ENCODE data around the gene PTGER4.
"Not testable (repeated sequence)": the region's sequence is repeated elsewhere in the genome, so short reads cannot be mapped to it uniquely, and the experiment has no call there.

The PTGER4 gene

DNA sequence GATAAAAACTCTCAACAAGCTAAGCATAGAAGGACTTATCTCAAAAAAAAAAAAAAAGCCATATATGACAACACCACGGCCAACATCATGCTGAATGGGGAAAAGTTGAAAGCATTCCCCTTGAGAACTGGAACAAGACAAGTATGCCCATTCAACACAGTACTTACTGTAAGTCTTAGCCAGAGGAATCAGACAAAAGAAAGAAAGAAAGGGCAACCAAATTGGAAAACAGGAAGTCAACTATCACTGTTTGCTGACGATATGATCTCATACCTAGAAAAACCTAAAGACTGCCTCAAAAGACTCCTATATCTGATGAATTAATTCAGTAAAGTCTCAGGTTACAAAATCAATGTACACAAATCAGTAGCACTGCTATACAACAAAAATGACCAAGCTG is 24.6 kb upstream of the PTGER4 start:
- DNase-seq (ENCODE audit: low spot score), result no peak
- in situ Hi-C loops (cut with MboI; ENCODE audit: low sequenced_read_pairs, unreplicated experiment), result no loop called here
- TF ChIP-seq, protein P1, sequence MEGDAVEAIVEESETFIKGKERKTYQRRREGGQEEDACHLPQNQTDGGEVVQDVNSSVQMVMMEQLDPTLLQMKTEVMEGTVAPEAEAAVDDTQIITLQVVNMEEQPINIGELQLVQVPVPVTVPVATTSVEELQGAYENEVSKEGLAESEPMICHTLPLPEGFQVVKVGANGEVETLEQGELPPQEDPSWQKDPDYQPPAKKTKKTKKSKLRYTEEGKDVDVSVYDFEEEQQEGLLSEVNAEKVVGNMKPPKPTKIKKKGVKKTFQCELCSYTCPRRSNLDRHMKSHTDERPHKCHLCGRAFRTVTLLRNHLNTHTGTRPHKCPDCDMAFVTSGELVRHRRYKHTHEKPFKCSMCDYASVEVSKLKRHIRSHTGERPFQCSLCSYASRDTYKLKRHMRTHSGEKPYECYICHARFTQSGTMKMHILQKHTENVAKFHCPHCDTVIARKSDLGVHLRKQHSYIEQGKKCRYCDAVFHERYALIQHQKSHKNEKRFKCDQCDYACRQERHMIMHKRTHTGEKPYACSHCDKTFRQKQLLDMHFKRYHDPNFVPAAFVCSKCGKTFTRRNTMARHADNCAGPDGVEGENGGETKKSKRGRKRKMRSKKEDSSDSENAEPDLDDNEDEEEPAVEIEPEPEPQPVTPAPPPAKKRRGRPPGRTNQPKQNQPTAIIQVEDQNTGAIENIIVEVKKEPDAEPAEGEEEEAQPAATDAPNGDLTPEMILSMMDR (IDR thresholded peaks at IDR 0.05; ENCODE audit: borderline replicate concordance, control extremely low read depth, extremely low read depth, insufficient read depth, missing control alignments), result no peak

DNA sequence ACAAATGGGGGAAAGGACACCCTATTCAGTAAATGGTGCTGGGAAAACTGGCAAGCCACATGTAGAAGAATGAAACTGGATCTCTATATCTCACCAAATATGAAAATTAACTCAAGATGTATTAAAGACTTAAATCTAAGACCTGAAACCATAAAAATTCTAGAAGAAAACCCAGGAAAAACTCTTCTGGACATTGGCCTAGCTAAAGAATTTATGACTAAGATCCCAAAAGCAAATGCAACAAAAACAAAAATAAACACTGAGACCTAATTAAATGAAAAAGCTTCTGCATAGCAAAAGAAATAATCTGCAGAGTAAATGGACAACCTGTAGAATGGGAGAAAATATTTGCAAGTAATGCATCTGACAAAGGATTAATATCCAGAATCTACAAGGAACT is 23.6 kb upstream of the PTGER4 start:
- in situ Hi-C loops (cut with MboI; ENCODE audit: low sequenced_read_pairs, unreplicated experiment), result not testable (repeated sequence)

DNA sequence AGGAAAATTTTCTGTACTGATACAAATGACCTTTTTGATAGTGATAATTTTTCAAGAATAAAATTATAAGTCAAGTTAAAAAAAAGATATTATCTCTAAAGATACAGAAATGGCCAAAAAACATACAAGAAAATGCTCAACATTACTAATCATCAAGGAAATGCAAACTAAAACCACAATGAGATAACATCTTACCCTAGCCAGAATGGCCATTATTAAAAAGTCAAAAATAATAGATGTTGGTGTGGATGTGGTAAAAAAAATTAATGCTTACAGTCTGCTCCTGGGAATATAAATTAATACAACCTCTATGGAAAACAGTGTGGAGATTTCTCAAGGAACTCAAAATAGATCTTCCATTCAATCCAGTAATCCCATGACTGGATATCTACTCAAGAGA is 22.9 kb upstream of the PTGER4 start:
- DNase-seq (ENCODE audit: low spot score), result no peak
- TF ChIP-seq, protein P1 (IDR thresholded peaks at IDR 0.05; ENCODE audit: borderline replicate concordance, control extremely low read depth, extremely low read depth, insufficient read depth, missing control alignments), result no peak
- in situ Hi-C loops (cut with MboI; ENCODE audit: low sequenced_read_pairs, unreplicated experiment), result no loop called here

More for the DNA sequence above, 23.6 kb upstream of the PTGER4 start:
- not testable (repeated sequence) for DNase-seq (ENCODE audit: low spot score)

DNA sequence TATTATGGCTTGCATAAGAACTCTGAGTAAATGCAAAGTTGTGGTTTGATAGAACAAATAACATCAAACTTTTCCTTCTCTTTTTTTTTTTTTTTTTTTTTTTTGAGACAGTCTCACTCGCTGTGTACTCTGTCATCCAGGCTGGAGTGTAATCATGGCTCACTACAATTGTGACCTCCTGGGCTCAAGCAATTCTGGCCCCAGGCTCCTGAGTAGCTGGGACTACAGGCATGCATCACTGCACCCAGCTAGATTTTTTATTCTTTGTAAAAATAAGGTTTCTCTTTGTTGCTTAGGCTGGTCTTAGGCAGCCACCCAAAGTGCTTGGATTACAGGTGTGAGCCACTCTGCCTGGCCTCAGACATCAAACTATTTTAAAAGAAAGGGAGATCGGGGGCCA is 19.0 kb upstream of the PTGER4 start:
- TF ChIP-seq, protein P1 (IDR thresholded peaks at IDR 0.05; ENCODE audit: borderline replicate concordance, control extremely low read depth, extremely low read depth, insufficient read depth, missing control alignments), result no peak
- in situ Hi-C loops (cut with MboI; ENCODE audit: low sequenced_read_pairs, unreplicated experiment), result no loop called here
- DNase-seq (ENCODE audit: low spot score), result no peak

DNA sequence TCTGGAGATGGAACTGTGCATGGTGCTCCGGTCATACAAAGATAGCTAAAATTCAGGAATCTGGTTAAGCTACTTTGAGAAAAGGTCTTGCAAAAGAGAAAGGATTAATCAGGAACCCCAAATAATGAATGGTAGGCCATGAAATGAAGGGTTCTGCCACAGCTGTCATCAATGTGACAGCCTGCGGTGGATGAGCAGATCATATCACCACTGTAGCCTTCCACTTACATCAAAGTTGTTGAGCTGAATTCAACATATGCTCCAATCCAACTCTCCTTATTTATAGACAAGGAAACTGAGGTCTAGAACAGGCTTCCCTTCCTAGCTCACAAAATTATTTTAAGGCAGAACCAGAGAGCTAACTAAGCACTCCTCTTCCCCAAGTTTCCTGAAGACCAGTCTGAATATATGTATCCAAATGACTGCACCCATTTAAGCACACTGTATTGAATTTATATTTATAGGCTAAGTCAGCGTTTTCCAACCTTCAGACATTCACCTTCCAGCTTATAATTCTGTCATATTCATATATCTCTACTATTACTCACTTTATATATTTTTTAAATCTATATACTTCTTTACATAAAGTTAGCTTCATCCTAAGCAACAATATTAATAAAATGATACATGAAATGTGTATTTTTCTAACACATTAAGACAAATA is 13.9 kb upstream of the PTGER4 start:
- TF ChIP-seq, protein P1 (IDR thresholded peaks at IDR 0.05; ENCODE audit: borderline replicate concordance, control extremely low read depth, extremely low read depth, insufficient read depth, missing control alignments), result no peak
- in situ Hi-C loops (cut with MboI; ENCODE audit: low sequenced_read_pairs, unreplicated experiment), result no loop called here
- DNase-seq (ENCODE audit: low spot score), result no peak

DNA sequence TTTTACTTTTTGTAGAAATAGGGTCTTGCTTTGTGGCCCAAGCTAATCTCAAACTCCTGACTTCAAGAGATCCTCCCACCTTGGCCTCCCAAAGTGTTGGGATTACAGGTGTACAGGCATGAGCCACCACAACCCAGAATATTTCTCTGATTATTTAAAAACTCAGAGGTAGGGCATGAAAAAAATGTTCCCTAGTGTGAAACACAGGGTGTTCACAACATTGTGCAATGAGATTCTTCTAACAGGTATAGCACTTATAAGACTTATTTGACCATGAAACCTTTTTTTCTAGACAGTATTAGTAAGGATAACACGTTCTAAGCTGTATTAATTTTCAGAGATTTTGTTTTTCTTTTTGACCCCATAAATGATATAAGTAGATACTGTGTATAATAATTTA is 13.1 kb upstream of the PTGER4 start:
- TF ChIP-seq, protein P1 (IDR thresholded peaks at IDR 0.05; ENCODE audit: borderline replicate concordance, control extremely low read depth, extremely low read depth, insufficient read depth, missing control alignments), result no peak
- no peak for DNase-seq (ENCODE audit: low spot score)
- in situ Hi-C loops (cut with MboI; ENCODE audit: low sequenced_read_pairs, unreplicated experiment), result no loop called here

DNA sequence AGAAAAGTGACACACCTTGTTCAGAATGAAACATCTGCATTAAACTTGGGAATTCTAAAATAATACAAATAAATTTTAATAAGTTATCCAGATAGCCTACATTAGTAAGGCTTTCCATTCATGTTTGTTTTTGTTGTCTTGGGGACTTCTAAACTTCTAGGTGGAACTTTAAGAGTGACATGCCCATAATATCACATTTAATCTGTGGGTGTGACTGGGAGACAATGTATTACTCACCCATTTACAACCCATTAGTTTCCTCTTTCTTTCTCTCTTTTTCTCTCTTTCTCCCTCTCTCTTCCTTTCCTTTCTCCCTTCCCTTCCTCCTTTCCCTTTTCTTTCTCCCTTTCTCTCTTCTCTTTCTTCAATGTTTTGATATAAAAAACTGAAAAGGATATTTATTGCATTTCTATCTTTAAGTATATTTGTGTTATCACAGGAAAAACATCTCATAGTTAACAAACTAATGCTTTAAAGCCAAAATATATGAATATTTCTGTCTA is 12.5 kb upstream of the PTGER4 start:
- TF ChIP-seq, protein P1 (IDR thresholded peaks at IDR 0.05; ENCODE audit: borderline replicate concordance, control extremely low read depth, extremely low read depth, insufficient read depth, missing control alignments), result no peak
- no peak for DNase-seq (ENCODE audit: low spot score)
- in situ Hi-C loops (cut with MboI; ENCODE audit: low sequenced_read_pairs, unreplicated experiment), result no loop called here

Data from GM13976 (cell line).